GM12878 (cell line): ENCODE data around the gene HCST. TPM values are rescaled to one million over a fixed set of nuclear protein-coding genes. Genes with fewer than 3 reads are reported as not detected.

Source experiments
- ATAC-seq: fragments of 200-7000 bp; cut with Tn5 transposase; 3 replicates; pipeline ENCODE4 v1.9.1; 2020; ENCODE audit warnings: mild to moderate bottlenecking, moderate library complexity
- BruUV-seq: library from RNA; stranded (reverse); fragments of 400-500 nt; replicated peaks from 2 replicates; lab custom pipeline; 2021; lab: Mats Ljungman, UMichigan
- CTCF ChIA-PET: fragments of 300-600 bp; sonication (Branson Sonifier 250); formaldehyde crosslinking; extraction: SDS; loops from one replicate; lab custom pipeline; 2021; ENCODE audit warnings: inconsistent platforms; lab: Yijun Ruan, JAX
- POLR2A ChIA-PET: fragments of 350-600 bp; formaldehyde crosslinking; extraction: SDS; loops from one replicate; lab custom pipeline; 2021; ENCODE audit warnings: inconsistent platforms; lab: Charles Lee
- RAD21 ChIA-PET: fragments of 300-600 bp; sonication (Branson Sonifier 250); formaldehyde crosslinking; loops from one replicate; lab custom pipeline; 2023; ENCODE audit warnings: antibody characterized with exemption; ENCODE audit not compliant: unreplicated experiment; lab: Charles Lee
- SMC1A ChIA-PET: fragments of 300-600 bp; sonication (Branson Sonifier 250); formaldehyde crosslinking; loops from one replicate; lab custom pipeline; 2023; ENCODE audit not compliant: unreplicated experiment, uncharacterized antibody; lab: Charles Lee
- DNase-seq: peaks from one replicate; pipeline ENCODE4 v3.0.0-alpha.2; 2011; ENCODE audit warnings: low read depth, low spot score
- FAIRE-seq: peaks from 3 replicates; lab custom pipeline; 2011; peaks lifted over from hg19 to GRCh38; lab: Jason Lieb, UNC
- H2AFZ ChIP-seq: 2 replicates; pipeline ENCODE4 v1.6.0; 2011; ENCODE audit warnings: low read depth, low read length, control low read depth; ENCODE audit not compliant: control insufficient read depth
- H3K27ac ChIP-seq: 2 replicates; pipeline ENCODE4 v1.5.1; 2011; ENCODE audit warnings: control low read depth; ENCODE audit not compliant: control insufficient read depth, insufficient read depth
- H3K27me3 ChIP-seq, 2 experiments: replicated peaks in 1 of 2; 2 replicates each; pipeline versions ENCODE4 v1.6.0 to v1.6.1; 2011; ENCODE audit warnings: low read length in 1 of 2; ENCODE audit not compliant: control insufficient read depth in 2 of 2, insufficient read depth in 2 of 2
- H3K36me3 ChIP-seq, 2 experiments: 2 replicates each; pipeline ENCODE4 v1.5.1; 2011; ENCODE audit warnings: low read length in 1 of 2; ENCODE audit not compliant: control insufficient read depth in 2 of 2, insufficient read depth in 2 of 2
- H3K4me1 ChIP-seq: 2 replicates; pipeline ENCODE4 v1.6.1; 2011; ENCODE audit warnings: mild to moderate bottlenecking, low read length, moderate library complexity, mixed read lengths; ENCODE audit not compliant: control insufficient read depth, insufficient read depth
- H3K4me2 ChIP-seq: 2 replicates; pipeline ENCODE4 v1.6.0; 2011; ENCODE audit warnings: control low read depth; ENCODE audit not compliant: control insufficient read depth, insufficient read depth
- H3K4me3 ChIP-seq: fragments of 200-600 bp; sonication (generic); 2 replicates; pipeline ENCODE4 v1.5.1; 2016
- H3K79me2 ChIP-seq: 2 replicates; pipeline ENCODE4 v1.6.0; 2011; ENCODE audit warnings: low read length; ENCODE audit not compliant: control insufficient read depth, insufficient read depth
- H3K9ac ChIP-seq: 2 replicates; pipeline ENCODE4 v1.8.0; 2011; ENCODE audit warnings: low read length, control low read depth, mixed read lengths; ENCODE audit not compliant: control insufficient read depth, insufficient read depth
- H3K9me3 ChIP-seq: replicated peaks from 3 replicates; pipeline ENCODE4 v1.5.1; 2011; ENCODE audit warnings: mild to moderate bottlenecking, low read length; ENCODE audit not compliant: control insufficient read depth, insufficient read depth
- H4K20me1 ChIP-seq: 2 replicates; pipeline ENCODE4 v1.6.0; 2011; ENCODE audit not compliant: control insufficient read depth, insufficient read depth
- BACH1 ChIP-seq: fragments of 450-650 bp; IDR thresholded peaks from 2 replicates; pipeline ENCODE4 v1.6.1; 2017; ENCODE audit warnings: mild to moderate bottlenecking, borderline replicate concordance
- BHLHE40 ChIP-seq, 2 experiments: fragments of 450-650 bp in 1 of 2; IDR thresholded peaks; 2 replicates each; pipeline ENCODE4 v1.6.1; 2011 to 2017; ENCODE audit warnings: low read depth in 2 of 2, borderline replicate concordance in 1 of 2, improper control_type of control experiment in 1 of 2, low read length in 1 of 2, mild to moderate bottlenecking in 1 of 2
- CEBPB ChIP-seq, 2 experiments: fragments of 150-350 bp in 1 of 2; IDR thresholded peaks; 2 replicates each; pipeline ENCODE4 v1.6.1; 2012 to 2014; ENCODE audit warnings: low read depth in 2 of 2, low read length in 2 of 2, borderline replicate concordance in 1 of 2, inconsistent platforms in 1 of 2
- DPF2 ChIP-seq: fragments of 450-650 bp; IDR thresholded peaks from 2 replicates; pipeline ENCODE4 v1.6.1; 2017; ENCODE audit warnings: mild to moderate bottlenecking
- NFYA ChIP-seq: IDR thresholded peaks from 2 replicates; pipeline ENCODE4 v1.6.1; 2011; ENCODE audit warnings: low read depth, mild to moderate bottlenecking, low read length, improper control_type of control experiment, borderline replicate concordance
- RCOR1 ChIP-seq: conservative IDR thresholded peaks from 2 replicates; pipeline ENCODE4 v1.6.1; 2012; ENCODE audit warnings: low read depth, low read length, improper control_type of control experiment
- RELA ChIP-seq: fragments of 450-650 bp; IDR thresholded peaks from 2 replicates; pipeline ENCODE4 v1.8.0; 2014; ENCODE audit warnings: borderline replicate concordance; ENCODE audit not compliant: partially characterized antibody
- SP1 ChIP-seq: IDR thresholded peaks from one replicate; pipeline ENCODE4 v1.6.1; 2011; ENCODE audit warnings: low read depth, low read length
- SRF ChIP-seq, 2 experiments: IDR thresholded peaks; 2 replicates each; pipeline ENCODE4 v1.6.1; 2011; ENCODE audit warnings: low read depth in 2 of 2, low read length in 2 of 2, mild to moderate bottlenecking in 1 of 2, moderate library complexity in 1 of 2
- TCF7 ChIP-seq: IDR thresholded peaks from 2 replicates; pipeline ENCODE4 v1.6.1; 2014; ENCODE audit warnings: antibody characterized with exemption, borderline replicate concordance
- ZNF24 ChIP-seq: fragments of 450-650 bp; IDR thresholded peaks from 2 replicates; pipeline ENCODE4 v1.6.1; 2017; ENCODE audit warnings: antibody characterized with exemption, mild to moderate bottlenecking
- WGBS: methylation state at CpG from one replicate; pipeline ENCODE4 v1.1.6; 2016; ENCODE audit warnings: low lambda C conversion rate; ENCODE audit not compliant: insufficient replicate concordance, insufficient coverage; ENCODE audit errors: missing lambda C conversion rate; 5-methylcytosine and 5-hydroxymethylcytosine counted together
- in situ Hi-C: fragments of 300-500 bp; cut with MboI; formaldehyde crosslinking; loops from 9 replicates; pipeline ENCODE4 v1.14.3; 2018; ENCODE audit warnings: mixed read lengths
- intact Hi-C: fragments of 100-400 bp; cut with micrococcal nuclease; formaldehyde crosslinking; loops from one replicate; pipeline ENCODE4 v1.14.2; 2022; ENCODE audit not compliant: unreplicated experiment
- polyA plus RNA-seq, 11 experiments: library from polyadenylated mRNA; depleted of rRNA in 4 of 11; unstranded in 6 of 11; stranded (reverse) in 5 of 11; fragments of >200 nt; fragmentation: Nextera tagmentation in 4 of 11; fragmentation: Illumina TruSeq in 1 of 11; extraction: Ambion mirVana in 4 of 11; extraction: Trizol in 1 of 11; gene quantifications; 1 replicate in 1 of 11; 2 replicates in 10 of 11; pipeline versions ENCODE4 v1.2.1 to v1.2.3, GENCODE V29; 2011 to 2016; ENCODE audit warnings: inconsistent platforms in 2 of 11, missing spikeins in 2 of 11, low read depth in 1 of 11
- total RNA-seq, 4 experiments: library from RNA; depleted of rRNA in 3 of 4; stranded (reverse); fragments of >200 nt in 3 of 4; fragmentation: Illumina TruSeq in 1 of 4; extraction: Trizol in 1 of 4; gene quantifications; 2 replicates each; pipeline versions ENCODE4 v1.2.1 to v1.2.3, GENCODE V29; 2013 to 2021
- TF ChIP-seq, protein P1 (sequence below): IDR thresholded peaks from 2 replicates; pipeline ENCODE4 v1.6.1; 2012; ENCODE audit warnings: mild to moderate bottlenecking, low read depth, low read length
- TF ChIP-seq, protein P2 (sequence below): fragments of 150-350 bp; IDR thresholded peaks from 2 replicates; pipeline ENCODE4 v1.6.1; 2016; ENCODE audit warnings: low read depth, low read length
- TF ChIP-seq, protein P3 (sequence below): IDR thresholded peaks from 2 replicates; pipeline ENCODE4 v1.6.1; 2011; ENCODE audit warnings: borderline replicate concordance, low read depth, mild to moderate bottlenecking, moderate library complexity, mixed read lengths, low read length; ENCODE audit not compliant: insufficient read depth; ENCODE audit errors: extremely low read length

Gene HCST
- total and polyA plus RNA-seq, 10 of the 15 experiments (the other 5 are each of a cell fraction or from before 2014, with no cell fraction given) = 7.5 to 79.6 (median 33.6) TPM

DNA sequence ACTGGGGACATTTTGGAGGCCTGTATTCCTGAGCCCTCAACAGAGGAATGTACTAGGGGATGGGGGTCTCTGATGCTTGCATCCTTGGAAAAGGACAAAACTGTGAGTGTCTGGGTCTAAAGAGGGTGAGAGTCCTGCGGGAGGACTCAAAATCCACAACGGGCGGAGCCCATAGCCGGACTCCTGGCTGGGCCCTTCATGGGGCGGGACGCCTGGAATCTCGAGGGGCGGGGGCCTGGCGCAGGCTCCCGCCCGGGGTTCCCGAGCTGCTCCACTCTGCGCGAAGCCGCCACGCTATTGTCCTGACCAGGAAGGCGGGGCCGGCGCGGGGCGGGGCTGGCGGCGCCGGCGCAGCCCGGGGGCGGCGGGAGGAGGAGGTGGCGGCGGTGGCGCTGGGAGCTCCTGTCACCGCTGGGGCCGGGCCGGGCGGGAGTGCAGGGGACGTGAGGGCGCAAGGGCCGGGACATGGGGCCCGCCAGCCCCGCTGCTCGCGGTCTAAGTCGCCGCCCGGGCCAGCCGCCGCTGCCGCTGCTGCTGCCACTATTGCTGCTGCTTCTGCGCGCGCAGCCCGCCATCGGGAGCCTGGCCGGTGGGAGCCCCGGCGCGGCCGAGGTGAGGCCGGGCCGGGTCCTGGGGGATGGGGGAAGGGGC, 34.0 kb upstream of the HCST start, which contains the start of gene APLP1 (continued):
- TF ChIP-seq RELA (no peak), DPF2 (peak; percentile 19; the same call in 1 of the 2 replicates)
- TF ChIP-seq, protein P1, sequence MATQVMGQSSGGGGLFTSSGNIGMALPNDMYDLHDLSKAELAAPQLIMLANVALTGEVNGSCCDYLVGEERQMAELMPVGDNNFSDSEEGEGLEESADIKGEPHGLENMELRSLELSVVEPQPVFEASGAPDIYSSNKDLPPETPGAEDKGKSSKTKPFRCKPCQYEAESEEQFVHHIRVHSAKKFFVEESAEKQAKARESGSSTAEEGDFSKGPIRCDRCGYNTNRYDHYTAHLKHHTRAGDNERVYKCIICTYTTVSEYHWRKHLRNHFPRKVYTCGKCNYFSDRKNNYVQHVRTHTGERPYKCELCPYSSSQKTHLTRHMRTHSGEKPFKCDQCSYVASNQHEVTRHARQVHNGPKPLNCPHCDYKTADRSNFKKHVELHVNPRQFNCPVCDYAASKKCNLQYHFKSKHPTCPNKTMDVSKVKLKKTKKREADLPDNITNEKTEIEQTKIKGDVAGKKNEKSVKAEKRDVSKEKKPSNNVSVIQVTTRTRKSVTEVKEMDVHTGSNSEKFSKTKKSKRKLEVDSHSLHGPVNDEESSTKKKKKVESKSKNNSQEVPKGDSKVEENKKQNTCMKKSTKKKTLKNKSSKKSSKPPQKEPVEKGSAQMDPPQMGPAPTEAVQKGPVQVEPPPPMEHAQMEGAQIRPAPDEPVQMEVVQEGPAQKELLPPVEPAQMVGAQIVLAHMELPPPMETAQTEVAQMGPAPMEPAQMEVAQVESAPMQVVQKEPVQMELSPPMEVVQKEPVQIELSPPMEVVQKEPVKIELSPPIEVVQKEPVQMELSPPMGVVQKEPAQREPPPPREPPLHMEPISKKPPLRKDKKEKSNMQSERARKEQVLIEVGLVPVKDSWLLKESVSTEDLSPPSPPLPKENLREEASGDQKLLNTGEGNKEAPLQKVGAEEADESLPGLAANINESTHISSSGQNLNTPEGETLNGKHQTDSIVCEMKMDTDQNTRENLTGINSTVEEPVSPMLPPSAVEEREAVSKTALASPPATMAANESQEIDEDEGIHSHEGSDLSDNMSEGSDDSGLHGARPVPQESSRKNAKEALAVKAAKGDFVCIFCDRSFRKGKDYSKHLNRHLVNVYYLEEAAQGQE = no peak

DNA sequence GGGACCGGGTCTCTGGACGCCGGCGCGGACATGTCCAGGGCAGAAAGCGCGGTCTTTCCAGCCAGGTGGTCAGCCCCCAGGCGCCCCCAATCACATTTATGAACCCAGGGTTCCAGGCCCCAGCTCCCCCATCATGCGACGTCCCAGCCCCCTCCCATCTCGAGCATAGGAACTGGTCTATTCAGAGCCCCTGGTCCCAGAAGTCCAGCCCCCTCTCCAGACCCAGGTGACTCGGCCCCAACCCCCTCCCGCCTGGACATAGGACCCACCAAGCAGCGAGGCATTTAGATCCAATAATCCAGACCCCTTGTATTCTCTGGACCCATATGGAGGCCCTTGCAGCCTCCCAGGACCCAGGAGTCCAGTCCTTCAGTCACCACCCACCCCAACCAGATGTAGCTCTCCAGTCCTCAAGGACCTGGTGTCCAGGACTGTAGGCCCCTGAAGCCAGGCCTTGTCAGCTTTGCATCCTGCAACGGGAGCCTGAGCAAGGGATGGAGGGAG, 33.5 kb upstream of the HCST start:
- peaks cover 13% of the 10 kb centered on the region for H3K4me1 ChIP-seq
- RAD21 ChIA-PET = interaction anchor here (1.0 to 1.5 kb wide), 2 partner anchors 16 to 62 kb away, joined by 3 to 6 read pairs; partner anchors contain the start of gene NPHS1
- BruUV-seq = no TSS peak
- ATAC-seq (no peak), FAIRE-seq (no peak), DNase-seq (no peak)
- CTCF ChIA-PET = no interaction called here
- H3K36me3 ChIP-seq = no peaks in the 10 kb centered on the region
- H3K9ac ChIP-seq = no peak overlapping the region
- H3K27me3 ChIP-seq = peaks cover 2 to 4% of the 10 kb centered on the region in 2 experiments; a peak in 1 of 4 replicates
- SMC1A ChIA-PET = no interaction called here
- 6% methylated on average over 7 of the region's 15 CpGs for WGBS
- no peak overlapping the region for H2AFZ ChIP-seq
- in situ Hi-C loops (no loop called here), intact Hi-C loops (no loop called here)
- H3K4me3 ChIP-seq = peak overlapping the region; percentile 51; the same call in 1 of the 2 replicates
- no peak overlapping the region for H3K27ac ChIP-seq
- peak overlapping the region; percentile 45; the same call in 1 of the 2 replicates for H3K4me2 ChIP-seq
- H3K79me2 ChIP-seq = no peaks in the 10 kb centered on the region
- no peaks in the 10 kb centered on the region for H4K20me1 ChIP-seq
- H3K9me3 ChIP-seq = no peaks in the 10 kb centered on the region
- POLR2A ChIA-PET = interaction anchor here (0.6 kb wide), 1 partner anchor 107 kb away, joined by 6 read pairs; no protein-coding TSS in a partner anchor
- TF ChIP-seq TCF7 (no peak), RCOR1 (no peak), CEBPB (IDR thresholded peaks at IDR 0.05; ENCODE audit: borderline replicate concordance in 1 of 2, low read depth in 2 of 2, low read length in 2 of 2) (no peak), BHLHE40 (IDR thresholded peaks at IDR 0.05; ENCODE audit: borderline replicate concordance in 1 of 2, low read depth in 2 of 2, low read length in 1 of 2) (no peak), SRF (IDR thresholded peaks at IDR 0.05; ENCODE audit: low read depth in 2 of 2, low read length in 2 of 2) (no peak), NFYA (no peak), BACH1 (no peak), ZNF24 (no peak), SP1 (no peak)
- TF ChIP-seq, protein P2, sequence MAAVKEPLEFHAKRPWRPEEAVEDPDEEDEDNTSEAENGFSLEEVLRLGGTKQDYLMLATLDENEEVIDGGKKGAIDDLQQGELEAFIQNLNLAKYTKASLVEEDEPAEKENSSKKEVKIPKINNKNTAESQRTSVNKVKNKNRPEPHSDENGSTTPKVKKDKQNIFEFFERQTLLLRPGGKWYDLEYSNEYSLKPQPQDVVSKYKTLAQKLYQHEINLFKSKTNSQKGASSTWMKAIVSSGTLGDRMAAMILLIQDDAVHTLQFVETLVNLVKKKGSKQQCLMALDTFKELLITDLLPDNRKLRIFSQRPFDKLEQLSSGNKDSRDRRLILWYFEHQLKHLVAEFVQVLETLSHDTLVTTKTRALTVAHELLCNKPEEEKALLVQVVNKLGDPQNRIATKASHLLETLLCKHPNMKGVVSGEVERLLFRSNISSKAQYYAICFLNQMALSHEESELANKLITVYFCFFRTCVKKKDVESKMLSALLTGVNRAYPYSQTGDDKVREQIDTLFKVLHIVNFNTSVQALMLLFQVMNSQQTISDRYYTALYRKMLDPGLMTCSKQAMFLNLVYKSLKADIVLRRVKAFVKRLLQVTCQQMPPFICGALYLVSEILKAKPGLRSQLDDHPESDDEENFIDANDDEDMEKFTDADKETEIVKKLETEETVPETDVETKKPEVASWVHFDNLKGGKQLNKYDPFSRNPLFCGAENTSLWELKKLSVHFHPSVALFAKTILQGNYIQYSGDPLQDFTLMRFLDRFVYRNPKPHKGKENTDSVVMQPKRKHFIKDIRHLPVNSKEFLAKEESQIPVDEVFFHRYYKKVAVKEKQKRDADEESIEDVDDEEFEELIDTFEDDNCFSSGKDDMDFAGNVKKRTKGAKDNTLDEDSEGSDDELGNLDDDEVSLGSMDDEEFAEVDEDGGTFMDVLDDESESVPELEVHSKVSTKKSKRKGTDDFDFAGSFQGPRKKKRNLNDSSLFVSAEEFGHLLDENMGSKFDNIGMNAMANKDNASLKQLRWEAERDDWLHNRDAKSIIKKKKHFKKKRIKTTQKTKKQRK = no peak
- TF ChIP-seq, protein P3, sequence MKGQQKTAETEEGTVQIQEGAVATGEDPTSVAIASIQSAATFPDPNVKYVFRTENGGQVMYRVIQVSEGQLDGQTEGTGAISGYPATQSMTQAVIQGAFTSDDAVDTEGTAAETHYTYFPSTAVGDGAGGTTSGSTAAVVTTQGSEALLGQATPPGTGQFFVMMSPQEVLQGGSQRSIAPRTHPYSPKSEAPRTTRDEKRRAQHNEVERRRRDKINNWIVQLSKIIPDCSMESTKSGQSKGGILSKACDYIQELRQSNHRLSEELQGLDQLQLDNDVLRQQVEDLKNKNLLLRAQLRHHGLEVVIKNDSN = no peak
